HCT116 (cell line): ENCODE results near the gene PKIB. TPM values are rescaled to one million over a fixed set of nuclear protein-coding genes. Genes with fewer than 3 reads are reported as not detected.

Experiments
- ATAC-seq: fragments of 200-7000 bp; cut with Tn5 transposase; 2 replicates; pipeline ENCODE4 v1.9.1; 2020; ENCODE audit warnings: mild to moderate bottlenecking, moderate library complexity
- BruUV-seq: library from RNA; stranded (reverse); fragments of 400-500 nt; replicated peaks from 2 replicates; lab custom pipeline; 2021; lab: Mats Ljungman, UMichigan
- CTCF ChIA-PET: fragments of 300-600 bp; sonication (Branson Sonifier 250); formaldehyde crosslinking; loops from one replicate; lab custom pipeline; 2021; ENCODE audit warnings: antibody characterized with exemption; lab: Charles Lee
- POLR2A ChIA-PET: fragments of 300-600, 350-600 bp; sonication (Branson Sonifier 250); formaldehyde crosslinking; loops from one replicate; lab custom pipeline; 2021; ENCODE audit warnings: antibody characterized with exemption; lab: Charles Lee
- RAD21 ChIA-PET, 2 experiments: fragments of 300-600 bp; sonication (Branson Sonifier 250); formaldehyde crosslinking; loops; one replicate each; lab custom pipeline; 2023; ENCODE audit warnings: low total read pairs in 2 of 2; ENCODE audit not compliant: uncharacterized antibody in 2 of 2, unreplicated experiment in 2 of 2, low non-redundant PET in 1 of 2; lab: Charles Lee
- DNase-seq: peaks from one replicate; pipeline ENCODE4 v3.0.0-alpha.2; 2010; ENCODE audit warnings: low read depth, low spot score
- H2AFZ ChIP-seq: fragments of 200-600 bp; shearing (Covaris generic), sonication (generic); 2 replicates; pipeline ENCODE4 v1.6.1; 2017; ENCODE audit warnings: low read depth, mixed run types, mixed read lengths, antibody characterized with exemption, low read length; ENCODE audit not compliant: poor library complexity, severe bottlenecking
- H3K27ac ChIP-seq: 2 replicates; pipeline ENCODE4 v1.5.1; 2012; ENCODE audit warnings: low read depth, low read length
- H3K27me3 ChIP-seq: fragments of 200-600 bp; sonication (generic); 2 replicates; pipeline ENCODE4 v1.6.1; 2016; ENCODE audit warnings: mixed run types, low read length, mixed read lengths; ENCODE audit not compliant: insufficient read depth
- H3K36me3 ChIP-seq, 2 experiments: fragments of 200-500 bp in 1 of 2; fragments of 200-600 bp in 1 of 2; sonication (Bioruptor generic) in 1 of 2; sonication (generic) in 1 of 2; 2 replicates each; pipeline versions ENCODE4 v1.5.1 to v1.6.1; 2014 to 2016; ENCODE audit warnings: low read length in 2 of 2, inconsistent platforms in 1 of 2, mixed read lengths in 1 of 2, mixed run types in 1 of 2; ENCODE audit not compliant: insufficient read depth in 2 of 2, control insufficient read depth in 1 of 2
- H3K4me1 ChIP-seq, 2 experiments: fragments of 200-600 bp in 1 of 2; sonication (generic) in 1 of 2; 2 replicates each; pipeline versions ENCODE4 v1.5.1 to v1.6.1; 2012 to 2017; ENCODE audit warnings: low read length in 2 of 2, inconsistent platforms in 1 of 2, mild to moderate bottlenecking in 1 of 2, mixed read lengths in 1 of 2, mixed run types in 1 of 2, moderate library complexity in 1 of 2; ENCODE audit not compliant: insufficient read depth in 2 of 2, control insufficient read depth in 1 of 2
- H3K4me2 ChIP-seq: fragments of 200-600 bp; sonication (generic); 2 replicates; pipeline ENCODE4 v1.6.1; 2017; ENCODE audit warnings: mixed run types, low read length, mixed read lengths
- H3K4me3 ChIP-seq, 2 experiments: fragments of 200-600 bp in 1 of 2; sonication (generic) in 1 of 2; replicated peaks in 1 of 2; 2 replicates each; pipeline ENCODE4 v1.5.1; 2011 to 2016; ENCODE audit warnings: low read length in 2 of 2, control low read depth in 1 of 2, low read depth in 1 of 2, mild to moderate bottlenecking in 1 of 2, mixed read lengths in 1 of 2, mixed run types in 1 of 2
- H3K79me2 ChIP-seq: fragments of 200-600 bp; sonication (generic); 2 replicates; pipeline ENCODE4 v1.6.1; 2017; ENCODE audit warnings: mild to moderate bottlenecking, mixed run types, low read length, moderate library complexity, mixed read lengths; ENCODE audit not compliant: insufficient read depth
- H3K9ac ChIP-seq: fragments of 200-600 bp; sonication (generic); 2 replicates; pipeline ENCODE4 v1.6.1; 2016; ENCODE audit warnings: low read length, mixed read lengths
- H3K9me2 ChIP-seq: fragments of 200-600 bp; sonication (generic), shearing (Covaris generic); 2 replicates; pipeline ENCODE4 v1.6.1; 2017; ENCODE audit warnings: mixed run types, mild to moderate bottlenecking, moderate library complexity; ENCODE audit not compliant: insufficient read depth
- H3K9me3 ChIP-seq, 2 experiments: fragments of 200-500 bp in 1 of 2; fragments of 200-600 bp in 1 of 2; sonication (Bioruptor generic) in 1 of 2; sonication (generic) in 1 of 2; 2 replicates each; pipeline ENCODE4 v1.6.1; 2014 to 2017; ENCODE audit warnings: low read length in 2 of 2, mixed read lengths in 2 of 2, inconsistent platforms in 1 of 2, low read depth in 1 of 2, mild to moderate bottlenecking in 1 of 2, mixed run types in 1 of 2, moderate library complexity in 1 of 2; ENCODE audit not compliant: control insufficient read depth in 1 of 2, insufficient read depth in 1 of 2
- H4K20me1 ChIP-seq: fragments of 200-600 bp; sonication (generic), shearing (Covaris generic); 2 replicates; pipeline ENCODE4 v1.6.1; 2017; ENCODE audit warnings: mixed run types, mild to moderate bottlenecking, moderate library complexity; ENCODE audit not compliant: insufficient read depth
- CBX3 ChIP-seq: IDR thresholded peaks from 2 replicates; pipeline ENCODE4 v1.6.1; 2012; ENCODE audit warnings: low read depth
- CEBPB ChIP-seq: IDR thresholded peaks from 2 replicates; pipeline ENCODE4 v1.6.1; 2012; ENCODE audit warnings: low read depth
- EGR1 ChIP-seq: IDR thresholded peaks from 2 replicates; pipeline ENCODE4 v1.6.1; 2012; ENCODE audit warnings: low read depth
- ELF1 ChIP-seq: IDR thresholded peaks from 2 replicates; pipeline ENCODE4 v1.6.1; 2012; ENCODE audit warnings: low read depth, borderline replicate concordance
- EZH2 ChIP-seq: fragments of 200-600 bp; sonication (generic); IDR thresholded peaks from 2 replicates; pipeline ENCODE4 v1.6.1; 2017; ENCODE audit warnings: antibody characterized with exemption, mixed run types
- EZH2phosphoT487 ChIP-seq: fragments of 200-600 bp; IDR thresholded peaks from 2 replicates; pipeline ENCODE4 v1.6.1; 2018; ENCODE audit warnings: antibody characterized with exemption, borderline replicate concordance
- FOSL1 ChIP-seq: IDR thresholded peaks from 2 replicates; pipeline ENCODE4 v1.6.1; 2012; ENCODE audit warnings: low read depth
- JUND ChIP-seq: IDR thresholded peaks from 2 replicates; pipeline ENCODE4 v1.6.1; 2012
- MAX ChIP-seq: IDR thresholded peaks from 2 replicates; pipeline ENCODE4 v1.6.1; 2012
- POLR2A ChIP-seq: IDR thresholded peaks from 2 replicates; pipeline ENCODE4 v1.7.0; 2011; ENCODE audit warnings: borderline replicate concordance; ENCODE audit not compliant: insufficient read depth, insufficient read length; ENCODE audit errors: extremely low read depth
- SIN3A ChIP-seq: IDR thresholded peaks from 2 replicates; pipeline ENCODE4 v1.6.1; 2012; ENCODE audit warnings: low read depth
- SP1 ChIP-seq: IDR thresholded peaks from 2 replicates; pipeline ENCODE4 v1.6.1; 2012; ENCODE audit warnings: low read depth
- SRF ChIP-seq: IDR thresholded peaks from 2 replicates; pipeline ENCODE4 v1.6.1; 2012; ENCODE audit warnings: low read depth
- ZBTB33 ChIP-seq: IDR thresholded peaks from 2 replicates; pipeline ENCODE4 v1.6.1; 2011; ENCODE audit warnings: mild to moderate bottlenecking, low read length, moderate library complexity; ENCODE audit not compliant: insufficient replicate concordance; ENCODE audit errors: extremely low read depth
- intact Hi-C: fragments of 100-400 bp; cut with micrococcal nuclease; formaldehyde crosslinking; loops from 2 replicates; pipeline ENCODE4 v1.10.0; 2022
- total RNA-seq: library from RNA; stranded (reverse); gene quantifications from one replicate; pipeline ENCODE4 v1.2.1, GENCODE V29; 2021; ENCODE audit not compliant: unreplicated experiment
- TF ChIP-seq, protein P1 (sequence below), 3 experiments: fragments of 200-600 bp in 1 of 3; sonication (generic) in 1 of 3; IDR thresholded peaks in 2 of 3; conservative IDR thresholded peaks in 1 of 3; 2 replicates each; pipeline ENCODE4 v1.5.1; 2012 to 2017; ENCODE audit warnings: low read depth in 2 of 3, low read length in 2 of 3, antibody characterized with exemption in 1 of 3, borderline replicate concordance in 1 of 3, control low read depth in 1 of 3, mild to moderate bottlenecking in 1 of 3, mixed read lengths in 1 of 3, mixed run types in 1 of 3, moderate library complexity in 1 of 3; ENCODE audit not compliant: insufficient read depth in 1 of 3
- TF ChIP-seq, protein P2 (sequence below): IDR thresholded peaks from 2 replicates; pipeline ENCODE4 v1.6.1; 2012

The PKIB gene
- total RNA-seq, 1 experiment from 2014 or later: 24.0 TPM

GRCh38 chr6:122758927-122759334 is 148.7 kb downstream of the PKIB start (continued):
- TF ChIP-seq ELF1: no peak
- TF ChIP-seq, protein P1, sequence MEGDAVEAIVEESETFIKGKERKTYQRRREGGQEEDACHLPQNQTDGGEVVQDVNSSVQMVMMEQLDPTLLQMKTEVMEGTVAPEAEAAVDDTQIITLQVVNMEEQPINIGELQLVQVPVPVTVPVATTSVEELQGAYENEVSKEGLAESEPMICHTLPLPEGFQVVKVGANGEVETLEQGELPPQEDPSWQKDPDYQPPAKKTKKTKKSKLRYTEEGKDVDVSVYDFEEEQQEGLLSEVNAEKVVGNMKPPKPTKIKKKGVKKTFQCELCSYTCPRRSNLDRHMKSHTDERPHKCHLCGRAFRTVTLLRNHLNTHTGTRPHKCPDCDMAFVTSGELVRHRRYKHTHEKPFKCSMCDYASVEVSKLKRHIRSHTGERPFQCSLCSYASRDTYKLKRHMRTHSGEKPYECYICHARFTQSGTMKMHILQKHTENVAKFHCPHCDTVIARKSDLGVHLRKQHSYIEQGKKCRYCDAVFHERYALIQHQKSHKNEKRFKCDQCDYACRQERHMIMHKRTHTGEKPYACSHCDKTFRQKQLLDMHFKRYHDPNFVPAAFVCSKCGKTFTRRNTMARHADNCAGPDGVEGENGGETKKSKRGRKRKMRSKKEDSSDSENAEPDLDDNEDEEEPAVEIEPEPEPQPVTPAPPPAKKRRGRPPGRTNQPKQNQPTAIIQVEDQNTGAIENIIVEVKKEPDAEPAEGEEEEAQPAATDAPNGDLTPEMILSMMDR (IDR thresholded peaks at IDR 0.05 in 2 of 3, conservative IDR thresholded peaks at IDR 0.05 in 1 of 3; ENCODE audit: borderline replicate concordance in 1 of 3, insufficient read depth in 1 of 3, low read depth in 2 of 3, low read length in 2 of 3): no peak

DNA sequence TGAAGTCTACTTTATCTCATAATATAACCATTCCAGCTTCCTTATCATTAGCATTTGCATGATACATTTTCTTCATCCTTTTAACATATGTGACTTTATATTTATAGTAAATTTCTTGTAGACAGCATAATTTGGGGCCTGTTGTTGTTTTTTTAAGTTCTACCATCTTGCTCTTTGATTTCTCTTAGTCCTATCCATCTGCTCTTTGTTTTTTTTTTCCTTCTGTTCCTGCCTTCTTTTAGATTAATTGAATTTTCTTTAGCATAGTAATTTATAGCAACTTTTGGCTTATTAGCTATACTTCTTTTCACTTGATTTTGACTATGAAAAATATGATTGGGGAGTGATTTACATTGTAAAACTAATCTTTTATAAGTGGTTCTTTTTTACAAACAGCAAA is 150.1 kb downstream of the PKIB start:
- no peak overlapping the region for H3K27ac ChIP-seq
- no peaks in the 10 kb centered on the region for H4K20me1 ChIP-seq
- H3K9me2 ChIP-seq: no peaks in the 10 kb centered on the region
- H3K9me3 ChIP-seq: no peaks in the 10 kb centered on the region
- no peaks in the 10 kb centered on the region for H3K79me2 ChIP-seq
- CTCF ChIA-PET: no interaction called here
- no peaks in the 10 kb centered on the region for H3K27me3 ChIP-seq
- BruUV-seq: no TSS peak
- ATAC-seq: no peak
- H3K36me3 ChIP-seq: no peaks in the 10 kb centered on the region
- RAD21 ChIA-PET: no interaction called here
- no peak overlapping the region for H2AFZ ChIP-seq
- no peak for DNase-seq
- intact Hi-C loops: no loop called here
- no peaks in the 10 kb centered on the region for H3K4me1 ChIP-seq
- H3K4me2 ChIP-seq: no peak overlapping the region
- no peak overlapping the region for H3K4me3 ChIP-seq
- H3K9ac ChIP-seq: no peak overlapping the region
- POLR2A ChIA-PET: no interaction called here
- TF ChIP-seq FOSL1 (no peak), CBX3 (no peak), POLR2A (no peak), MAX (no peak), JUND (no peak), ELF1 (no peak), EGR1 (no peak), SP1 (no peak), CEBPB (no peak), EZH2 (no peak), EZH2phosphoT487 (no peak), SIN3A (no peak), ZBTB33 (no peak), SRF (no peak)
- TF ChIP-seq, protein P1 (IDR thresholded peaks at IDR 0.05 in 2 of 3, conservative IDR thresholded peaks at IDR 0.05 in 1 of 3; ENCODE audit: borderline replicate concordance in 1 of 3, insufficient read depth in 1 of 3, low read depth in 2 of 3, low read length in 2 of 3): no peak
- TF ChIP-seq, protein P2, sequence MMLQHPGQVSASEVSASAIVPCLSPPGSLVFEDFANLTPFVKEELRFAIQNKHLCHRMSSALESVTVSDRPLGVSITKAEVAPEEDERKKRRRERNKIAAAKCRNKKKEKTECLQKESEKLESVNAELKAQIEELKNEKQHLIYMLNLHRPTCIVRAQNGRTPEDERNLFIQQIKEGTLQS: no peak
